NCI-H1694 (cell line): ENCODE data around the gene CLCN1.

Source experiments
- DNase-seq: peaks from one replicate; lab custom pipeline; 2025; lab: John Stamatoyannopoulos, UW

Gene CLCN1

GRCh38 chr7:143334244-143334643 is 18.3 kb downstream of the CLCN1 start:
- no peak for DNase-seq

DNA sequence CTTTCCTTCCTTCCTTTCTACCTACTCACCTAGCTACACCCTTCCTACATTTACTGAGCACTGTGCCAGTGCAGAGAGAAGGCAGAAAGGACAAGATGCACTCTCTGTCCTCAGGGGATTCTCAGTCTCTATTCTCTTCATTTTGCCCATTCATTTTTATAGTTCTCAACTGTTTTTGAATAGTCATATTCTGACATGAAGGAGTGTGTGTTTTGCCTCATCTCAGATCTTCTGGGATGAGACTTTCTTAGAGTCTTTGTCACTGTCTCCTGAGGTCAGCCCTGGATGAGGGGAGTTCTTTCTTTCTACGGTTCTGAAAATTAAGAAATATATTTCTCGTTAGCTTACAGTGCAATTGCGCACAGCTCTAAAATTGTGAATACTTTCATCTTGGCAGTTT is 21.3 kb downstream of the CLCN1 start:
- no peak for DNase-seq

GRCh38 chr7:143341842-143342241 is 25.9 kb downstream of the CLCN1 start:
- no peak for DNase-seq

DNA sequence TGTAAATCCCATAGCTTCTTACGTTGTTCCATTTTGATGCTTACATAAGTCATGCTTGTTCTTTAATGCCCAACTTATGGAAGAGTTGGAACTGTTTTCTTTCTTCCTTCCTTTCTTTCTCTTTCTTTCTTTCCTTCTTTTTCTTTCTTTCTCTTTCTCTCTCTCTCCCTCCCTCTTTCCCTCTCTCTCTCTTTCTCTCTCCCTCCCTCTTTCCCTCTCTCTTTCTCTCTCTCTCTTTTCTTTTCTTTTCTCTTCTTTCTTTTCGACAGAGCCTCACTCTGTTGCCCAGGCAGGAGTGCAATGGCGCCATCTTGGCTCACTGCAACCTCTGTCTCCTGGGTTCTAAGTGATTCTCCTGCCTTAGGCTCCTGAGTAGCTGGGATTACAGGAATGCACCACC is 27.7 kb downstream of the CLCN1 start:
- DNase-seq: no peak

DNA sequence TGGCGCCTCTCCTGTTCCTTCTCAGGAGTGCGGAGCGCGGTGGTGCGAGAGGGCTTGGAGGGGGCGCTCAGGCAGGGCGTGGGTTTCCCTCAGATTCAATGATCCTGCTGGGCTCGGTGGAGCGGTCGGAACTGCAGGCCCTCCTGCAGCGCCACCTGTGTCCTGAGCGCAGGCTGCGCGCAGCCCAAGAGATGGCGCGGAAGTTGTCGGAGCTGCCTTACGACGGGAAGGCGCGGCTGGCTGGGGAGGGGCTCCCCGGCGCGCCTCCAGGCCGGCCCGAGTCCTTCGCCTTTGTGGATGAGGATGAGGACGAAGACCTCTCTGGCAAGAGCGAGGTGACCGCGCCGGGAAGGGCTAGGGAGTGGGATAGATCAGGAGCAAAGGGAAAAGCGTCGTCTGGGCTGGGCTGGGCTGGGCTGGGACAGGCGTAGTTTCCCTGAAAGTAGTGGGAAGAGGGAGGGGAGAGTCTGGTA is 29.6 kb downstream of the CLCN1 start:
- no peak for DNase-seq

DNA sequence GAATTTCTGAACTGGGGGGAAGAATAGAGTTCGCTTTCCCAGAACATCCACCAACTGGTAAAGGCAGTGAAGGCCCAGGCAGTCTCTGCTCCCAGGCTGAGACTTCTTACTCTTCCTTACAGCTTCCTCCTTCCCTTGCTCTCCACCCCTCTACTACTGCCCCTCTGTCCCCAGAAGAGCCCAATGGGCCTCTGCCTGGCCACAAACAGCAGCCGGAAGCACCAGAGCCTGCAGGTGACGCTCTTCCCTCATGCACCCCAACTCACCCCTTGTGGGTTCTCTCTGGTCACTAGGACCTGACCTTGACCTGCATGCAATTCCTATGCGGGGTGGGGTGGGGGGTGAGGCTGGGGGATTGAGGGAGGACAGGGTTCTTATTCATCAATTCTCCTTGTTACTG is 30.1 kb downstream of the CLCN1 start:
- no peak for DNase-seq

- DNase-seq: no peak
Measured at GRCh38 chr7:143347950-143348349, 32.0 kb downstream of the CLCN1 start.

GRCh38 chr7:143351060-143351459 is 35.1 kb downstream of the CLCN1 start:
- no peak for DNase-seq

- no peak for DNase-seq
Measured at GRCh38 chr7:143351574-143351973, 35.7 kb downstream of the CLCN1 start.

GRCh38 chr7:143352531-143353002 is 36.7 kb downstream of the CLCN1 start:
- no peak for DNase-seq

DNA sequence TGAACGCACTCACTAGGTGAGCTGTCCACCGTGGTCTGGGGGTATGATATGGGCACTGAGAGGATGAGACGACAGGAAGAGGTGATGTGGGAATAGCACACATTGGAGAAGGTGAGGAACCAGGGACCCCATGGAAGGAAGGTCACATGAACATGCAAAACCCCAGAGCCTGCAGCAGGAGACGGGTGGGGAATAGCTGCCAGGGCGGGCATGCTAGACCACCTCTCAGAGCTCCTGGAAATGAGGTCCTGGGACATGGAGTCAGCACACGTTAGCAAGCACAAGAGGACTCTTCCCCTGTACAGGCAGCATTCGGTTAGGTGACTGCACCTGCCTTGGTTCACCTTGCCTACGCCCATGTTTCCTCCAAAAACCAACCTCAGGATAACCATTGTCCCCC is 38.5 kb downstream of the CLCN1 start:
- no peak for DNase-seq

DNA sequence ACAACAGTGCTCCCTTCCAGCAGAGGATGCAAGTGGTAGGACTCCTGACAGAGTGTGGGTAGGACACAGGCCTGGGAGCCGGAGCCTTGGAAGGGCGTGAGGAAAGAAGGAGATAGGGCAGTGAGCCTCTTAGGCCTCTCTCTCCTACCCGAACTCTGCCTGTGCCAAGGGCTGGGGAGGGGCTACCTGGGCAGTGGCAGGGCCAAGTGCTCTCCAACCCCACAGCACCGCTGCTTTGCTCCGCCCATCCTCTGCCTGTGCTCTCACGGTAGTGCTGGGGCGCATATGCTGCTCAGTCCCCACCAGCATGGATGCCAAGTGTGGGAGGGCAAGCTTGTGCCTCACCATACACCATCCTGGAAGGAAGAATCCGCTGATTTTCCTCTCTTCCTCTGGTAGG is 39.1 kb downstream of the CLCN1 start:
- no peak for DNase-seq

DNA sequence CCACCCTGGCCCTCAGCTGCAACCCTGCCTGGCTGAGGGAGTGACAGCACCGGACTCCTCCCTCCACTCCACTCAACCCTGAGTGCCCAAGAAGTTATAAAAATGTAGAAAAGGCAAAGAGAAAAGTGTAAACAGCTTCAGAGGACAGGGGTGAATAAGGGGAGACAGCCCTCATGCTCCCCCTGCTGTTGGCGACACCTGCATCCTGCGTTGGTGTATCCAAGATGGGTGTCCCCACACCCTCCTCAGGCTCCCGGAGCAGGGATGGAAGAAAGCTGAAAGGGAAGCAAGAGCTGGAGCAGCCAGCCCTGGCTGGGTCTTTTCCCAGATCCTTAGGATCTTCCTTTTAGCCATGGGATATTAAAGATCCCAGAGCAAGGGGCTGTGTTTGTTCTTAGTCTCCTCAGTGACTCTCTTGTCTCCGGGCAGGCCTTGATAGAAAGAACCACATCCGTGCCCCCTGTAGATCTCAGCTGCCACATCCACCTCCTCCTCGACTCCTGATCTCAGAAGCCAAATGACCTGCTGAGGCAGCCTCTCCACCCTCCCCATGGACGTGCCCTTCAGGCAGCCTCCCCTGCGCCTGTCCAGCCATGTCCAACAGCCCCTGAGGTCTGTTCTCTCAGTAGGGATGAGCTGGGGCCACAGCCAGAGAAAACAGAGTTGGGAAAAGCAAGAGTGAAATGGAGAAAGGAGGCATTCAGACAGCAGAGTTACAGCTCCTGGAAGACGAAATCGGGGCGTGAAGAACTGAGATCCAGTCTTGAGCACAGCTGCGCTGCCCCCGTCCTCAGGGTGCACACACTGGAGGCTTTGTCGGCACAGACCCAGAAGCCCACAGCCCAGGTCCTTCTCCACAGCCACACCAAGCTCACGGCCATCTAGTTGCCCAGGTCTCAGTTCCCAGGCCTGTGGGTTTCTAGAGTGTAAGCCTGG is 39.8 kb downstream of the CLCN1 start:
- no peak for DNase-seq

DNA sequence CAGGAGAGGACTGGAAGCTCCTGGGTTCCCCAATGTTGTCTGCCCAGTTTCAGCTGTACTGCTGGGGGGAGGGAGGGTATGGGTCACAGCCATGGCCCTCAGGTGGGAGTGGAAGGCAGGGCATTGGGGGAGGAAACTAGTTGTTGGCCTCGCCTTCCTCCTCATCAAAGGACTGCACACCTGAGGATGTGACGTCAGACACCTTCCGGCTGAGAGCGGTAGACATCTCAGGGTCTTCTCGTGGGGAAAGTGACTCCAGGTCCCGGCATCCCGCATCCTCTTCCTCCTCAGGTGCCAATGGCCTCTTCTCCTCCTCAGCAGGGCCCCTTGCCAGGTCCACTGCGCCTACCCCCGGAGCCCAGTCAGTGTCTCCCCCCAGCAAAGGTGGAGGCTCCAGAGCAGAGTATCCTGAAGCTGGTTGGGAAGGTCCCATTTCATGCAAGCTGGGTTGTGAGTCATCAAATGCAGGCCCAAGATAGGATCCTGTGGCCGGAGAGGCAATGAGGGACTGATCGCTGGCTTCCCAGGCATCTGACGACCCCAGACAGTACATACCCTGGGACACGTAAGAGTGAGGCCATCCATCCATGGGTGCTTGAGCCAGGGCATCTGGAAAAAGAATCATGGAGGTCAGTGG is 40.6 kb downstream of the CLCN1 start:
- no peak for DNase-seq

GRCh38 chr7:143358626-143359025 is 42.7 kb downstream of the CLCN1 start:
- DNase-seq: no peak

DNA sequence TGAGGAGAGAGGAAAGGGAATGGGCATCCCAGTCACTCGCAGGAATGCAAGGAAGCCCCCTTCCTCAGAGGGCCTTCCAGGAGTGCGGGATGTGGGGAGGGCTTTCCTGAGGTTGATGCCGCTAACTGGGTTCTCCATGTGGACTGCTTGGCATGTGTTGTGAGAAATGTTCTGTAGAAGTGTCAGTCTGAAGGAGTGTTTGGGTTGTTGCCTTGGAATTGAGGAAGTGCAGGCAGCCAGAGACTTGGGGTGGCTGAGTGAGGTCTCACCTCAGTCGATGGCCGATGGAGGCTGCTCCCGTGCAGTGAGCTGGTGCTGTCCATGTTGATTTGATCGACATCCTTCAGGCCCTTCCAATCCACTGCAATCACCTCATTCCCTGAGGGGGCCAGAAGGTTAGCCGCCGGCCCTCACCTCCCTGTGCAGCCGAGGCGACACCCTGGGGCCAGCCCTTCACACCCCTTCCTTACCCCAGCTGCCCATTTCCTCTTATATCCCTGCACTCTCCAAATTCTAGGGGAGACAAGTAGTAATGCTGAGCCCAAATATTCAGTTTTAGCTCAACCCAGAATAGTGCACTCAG is 44.0 kb downstream of the CLCN1 start:
- DNase-seq: no peak

DNA sequence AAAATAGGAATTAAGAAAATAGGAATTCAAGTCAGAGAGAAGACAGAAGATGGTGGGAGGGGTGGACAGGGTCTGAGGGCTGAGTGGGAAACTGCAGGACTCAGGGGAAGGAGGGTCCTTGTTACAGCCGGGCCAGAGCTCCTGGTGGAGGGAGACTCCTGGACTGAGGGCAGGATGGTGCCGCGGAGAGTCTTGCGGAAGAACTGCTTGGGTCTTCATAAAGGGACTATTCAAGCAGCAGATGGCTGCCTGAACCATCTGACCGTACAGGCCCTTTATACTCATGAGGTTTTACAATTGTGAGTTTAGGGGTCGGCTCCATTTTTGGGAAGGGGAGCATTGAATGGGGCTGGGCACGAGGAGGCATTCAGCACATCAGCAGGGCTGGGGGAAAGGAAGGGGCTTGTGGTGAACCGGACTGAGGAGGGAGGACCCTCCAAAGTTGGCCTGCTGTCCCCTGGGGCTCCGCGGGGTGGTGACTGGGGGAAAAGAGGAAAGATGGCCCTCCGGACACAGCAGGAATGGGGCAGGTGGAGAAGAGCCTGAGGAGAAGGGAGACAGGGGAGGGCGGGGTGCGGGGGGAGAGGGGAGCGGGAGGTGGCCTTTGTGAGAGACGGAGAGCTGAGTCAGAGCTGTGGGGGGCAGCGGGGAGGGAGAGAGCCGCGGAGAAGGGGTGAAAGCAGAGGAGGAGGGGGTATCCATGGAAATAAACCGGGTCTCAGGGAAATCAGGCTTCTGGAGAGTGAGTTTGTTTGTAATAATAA is 45.1 kb downstream of the CLCN1 start:
- DNase-seq: no peak

DNA sequence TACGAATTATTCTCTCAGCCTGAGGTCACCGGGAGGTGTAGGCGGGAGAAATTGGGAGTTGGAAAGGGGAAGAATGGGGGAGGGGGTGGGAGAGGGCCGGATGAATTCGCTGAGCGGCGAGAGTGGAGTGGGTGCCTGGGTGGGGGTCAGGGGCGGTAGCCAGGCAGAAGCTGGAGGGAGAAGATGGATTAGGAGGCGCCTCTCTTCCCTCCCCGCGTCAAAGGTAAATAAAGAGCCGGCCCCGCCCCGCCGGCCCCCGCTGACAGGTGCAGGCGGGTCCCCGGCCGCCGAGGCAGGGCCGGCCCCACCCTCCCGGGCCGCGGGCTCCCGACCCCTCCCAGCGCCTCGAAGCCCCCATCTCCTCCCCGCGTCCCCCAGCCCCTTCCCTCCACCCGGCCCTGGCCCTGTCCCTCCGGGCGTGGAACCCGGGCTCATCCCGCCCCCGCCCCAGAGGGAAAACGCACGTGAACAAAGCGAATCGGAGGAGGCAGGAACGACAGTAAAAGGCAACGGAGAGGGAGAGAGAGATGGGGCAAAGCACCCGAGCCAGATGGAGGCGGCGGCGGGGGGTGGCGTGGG is 45.7 kb downstream of the CLCN1 start:
- DNase-seq: no peak

- no peak for DNase-seq
Measured at GRCh38 chr7:143362131-143363015, 46.5 kb downstream of the CLCN1 start, which contains the start of gene FAM131B. TSS of gene FAM131B (minus strand) at chr7:143362713. CDS start at chr7:143362603, 110 bp downstream.
